Stimulated activated CD8-positive, alpha-beta memory T cell treated with anti-CD3 and anti-CD28 coated beads, Interleukin-12 subunit alpha, Interleukin-12 subunit beta, amount 100 ng/mL, for 4 hours (primary cell): ENCODE data around the gene KCND2.
"Not testable (repeated sequence)": the region's sequence is repeated elsewhere in the genome, so short reads cannot be mapped to it uniquely, and the experiment has no call there.

Experiments
- DNase-seq: peaks from one replicate; pipeline ENCODE4 v3.0.0-alpha.2; 2020; ENCODE audit warnings: low read depth

The KCND2 gene

GRCh38 chr7:120502132-120502531 lies 229.2 kb downstream of the KCND2 start:
- no peak for DNase-seq

- no peak for DNase-seq
Observed at GRCh38 chr7:120502825-120503224, 229.8 kb downstream of the KCND2 start.

GRCh38 chr7:120504386-120504785 lies 231.4 kb downstream of the KCND2 start:
- DNase-seq = no peak

GRCh38 chr7:120505770-120506169 lies 232.8 kb downstream of the KCND2 start:
- no peak for DNase-seq

GRCh38 chr7:120512701-120513100 lies 239.7 kb downstream of the KCND2 start:
- DNase-seq = no peak

- no peak for DNase-seq
Observed at GRCh38 chr7:120519224-120519623, 246.2 kb downstream of the KCND2 start.

GRCh38 chr7:120521761-120522737 lies 249.1 kb downstream of the KCND2 start:
- no peak for DNase-seq

- DNase-seq = no peak
Observed at GRCh38 chr7:120523985-120524384, 251.0 kb downstream of the KCND2 start.

- DNase-seq = no peak
Observed at GRCh38 chr7:120526902-120527509, 254.0 kb downstream of the KCND2 start.

- no peak for DNase-seq
Observed at GRCh38 chr7:120529736-120530135, 256.8 kb downstream of the KCND2 start.

- no peak for DNase-seq
Observed at GRCh38 chr7:120538335-120538734, 265.4 kb downstream of the KCND2 start.

- DNase-seq = no peak
Observed at GRCh38 chr7:120539321-120539720, 266.3 kb downstream of the KCND2 start.

- DNase-seq = no peak
Observed at GRCh38 chr7:120547605-120548004, 274.6 kb downstream of the KCND2 start.

GRCh38 chr7:120550494-120551048 lies 277.6 kb downstream of the KCND2 start:
- DNase-seq = no peak

GRCh38 chr7:120553491-120553890 lies 280.5 kb downstream of the KCND2 start:
- no peak for DNase-seq

- DNase-seq = no peak
Observed at GRCh38 chr7:120554960-120555571, 282.1 kb downstream of the KCND2 start.

GRCh38 chr7:120564145-120564544 lies 291.2 kb downstream of the KCND2 start:
- DNase-seq = no peak

GRCh38 chr7:120567204-120567603 lies 294.2 kb downstream of the KCND2 start:
- DNase-seq = no peak

GRCh38 chr7:120578657-120579056 lies 305.7 kb downstream of the KCND2 start:
- DNase-seq = not testable (repeated sequence)

GRCh38 chr7:120582916-120583315 lies 309.9 kb downstream of the KCND2 start:
- DNase-seq = no peak

GRCh38 chr7:120583899-120584586 lies 311.1 kb downstream of the KCND2 start:
- no peak for DNase-seq

GRCh38 chr7:120586571-120586970 lies 313.6 kb downstream of the KCND2 start:
- no peak for DNase-seq
